IPS DF 4.7 (cell line): ENCODE measurements around the gene RALA.
A peak's percentile ranks its signal among the peaks of the same experiment; 100 is the strongest.

ENCODE experiments used
- DNase-seq: peaks from one replicate; pipeline ENCODE4 v3.0.0-alpha.2; 2013; ENCODE audit warnings: low spot score; ENCODE audit errors: extremely low read depth

Gene RALA, protein sequence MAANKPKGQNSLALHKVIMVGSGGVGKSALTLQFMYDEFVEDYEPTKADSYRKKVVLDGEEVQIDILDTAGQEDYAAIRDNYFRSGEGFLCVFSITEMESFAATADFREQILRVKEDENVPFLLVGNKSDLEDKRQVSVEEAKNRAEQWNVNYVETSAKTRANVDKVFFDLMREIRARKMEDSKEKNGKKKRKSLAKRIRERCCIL

DNA sequence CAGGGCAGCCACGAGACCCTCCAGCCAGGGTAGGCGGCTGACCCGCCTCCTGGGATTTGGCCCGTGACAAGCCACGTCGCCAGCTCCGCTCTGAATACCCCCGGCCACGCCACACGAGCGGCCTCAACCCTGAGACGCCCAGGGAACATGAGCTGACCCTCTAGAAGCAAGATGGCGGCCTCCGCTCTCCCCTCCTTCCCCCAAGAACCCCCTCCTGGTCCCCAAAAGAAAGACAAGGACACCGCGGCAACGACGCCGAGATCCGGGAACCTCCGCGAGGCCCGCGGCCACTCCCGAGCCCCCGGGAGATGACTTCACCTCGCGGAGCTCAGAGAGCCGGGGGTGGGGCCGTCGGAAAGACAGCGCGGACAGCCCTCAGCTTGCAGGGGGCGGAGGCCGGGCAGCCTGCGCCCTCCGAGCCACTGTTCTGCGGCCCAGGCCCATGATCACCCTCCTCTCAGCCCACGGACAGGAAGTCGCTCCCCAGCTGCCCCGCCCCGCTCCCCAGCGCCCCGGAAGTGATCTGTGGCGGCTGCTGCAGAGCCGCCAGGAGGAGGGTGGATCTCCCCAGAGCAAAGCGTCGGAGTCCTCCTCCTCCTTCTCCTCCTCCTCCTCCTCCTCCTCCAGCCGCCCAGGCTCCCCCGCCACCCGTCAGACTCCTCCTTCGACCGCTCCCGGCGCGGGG lies at the start of gene RALA:
Gene RALA, plus strand, starts transcription at position 526 of the 685 bp plus-strand sequence. CDS start 63,096 bp downstream, outside the sequence.
- DNase-seq: peak; percentile 19

DNA sequence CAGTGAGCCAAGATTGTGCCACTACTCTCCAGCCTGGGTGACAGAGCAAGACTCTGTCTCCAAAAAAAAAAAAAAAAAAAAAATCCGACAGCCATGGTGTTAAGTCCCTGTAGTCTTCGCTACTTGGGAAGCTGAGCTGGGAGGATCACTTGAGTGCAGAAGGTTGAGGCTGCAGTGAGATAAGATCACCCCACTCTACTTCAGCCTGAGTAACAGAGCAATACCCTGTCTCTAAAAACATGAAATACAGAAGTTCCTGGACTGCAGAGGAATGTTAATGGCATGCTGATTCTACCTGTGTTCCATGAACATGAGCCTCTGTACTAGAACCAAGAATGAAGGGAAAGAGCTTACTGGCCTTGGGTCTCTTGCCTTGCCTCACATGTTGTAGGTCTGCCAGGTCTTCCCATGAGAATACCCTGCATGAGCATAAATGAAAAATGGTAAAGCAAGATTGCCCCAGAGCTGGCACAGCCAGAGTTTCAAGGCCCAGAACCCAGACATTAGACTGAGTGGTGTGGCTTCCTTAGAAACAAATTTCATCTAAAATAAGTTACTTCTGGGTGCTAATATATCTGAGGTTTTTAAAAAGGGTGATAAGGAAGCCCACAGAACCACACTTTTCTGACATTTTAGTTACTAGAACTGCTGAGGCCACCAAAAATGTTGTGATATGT lies 48.6 kb upstream of the RALA start:
- DNase-seq: no peak

DNA sequence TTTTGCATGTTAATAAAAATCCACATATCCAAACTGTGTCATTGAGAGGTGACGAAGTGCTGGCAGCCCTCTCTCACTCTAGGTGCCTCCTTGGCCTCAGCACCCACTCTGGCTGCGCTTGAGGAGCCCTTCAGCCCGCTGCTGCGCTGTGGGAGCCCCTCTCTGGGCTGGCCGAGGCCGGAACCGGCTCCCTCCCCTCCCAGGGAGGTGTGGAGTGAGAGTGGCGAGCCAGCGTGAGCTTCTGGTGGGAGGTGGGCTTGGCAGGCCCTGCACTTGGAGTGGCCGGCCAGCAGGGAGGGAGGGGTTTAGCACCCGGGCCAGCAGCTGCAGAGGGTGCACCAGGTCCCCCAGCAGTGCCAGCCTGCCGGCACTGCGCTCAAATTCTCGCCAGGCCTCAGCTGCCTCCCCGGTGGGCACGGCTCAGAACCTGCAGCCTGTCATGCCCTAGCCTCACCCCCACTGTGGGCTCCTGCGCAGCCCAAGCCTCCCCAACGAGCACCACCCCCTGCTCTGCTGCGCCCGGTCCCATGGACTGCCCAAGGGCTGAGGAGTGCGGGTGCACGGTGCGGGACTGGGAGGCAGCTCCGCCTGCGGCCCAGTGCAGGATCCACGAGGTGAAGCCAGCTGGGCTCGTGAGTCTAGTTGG lies 46.0 kb upstream of the RALA start:
- DNase-seq: no peak

DNA sequence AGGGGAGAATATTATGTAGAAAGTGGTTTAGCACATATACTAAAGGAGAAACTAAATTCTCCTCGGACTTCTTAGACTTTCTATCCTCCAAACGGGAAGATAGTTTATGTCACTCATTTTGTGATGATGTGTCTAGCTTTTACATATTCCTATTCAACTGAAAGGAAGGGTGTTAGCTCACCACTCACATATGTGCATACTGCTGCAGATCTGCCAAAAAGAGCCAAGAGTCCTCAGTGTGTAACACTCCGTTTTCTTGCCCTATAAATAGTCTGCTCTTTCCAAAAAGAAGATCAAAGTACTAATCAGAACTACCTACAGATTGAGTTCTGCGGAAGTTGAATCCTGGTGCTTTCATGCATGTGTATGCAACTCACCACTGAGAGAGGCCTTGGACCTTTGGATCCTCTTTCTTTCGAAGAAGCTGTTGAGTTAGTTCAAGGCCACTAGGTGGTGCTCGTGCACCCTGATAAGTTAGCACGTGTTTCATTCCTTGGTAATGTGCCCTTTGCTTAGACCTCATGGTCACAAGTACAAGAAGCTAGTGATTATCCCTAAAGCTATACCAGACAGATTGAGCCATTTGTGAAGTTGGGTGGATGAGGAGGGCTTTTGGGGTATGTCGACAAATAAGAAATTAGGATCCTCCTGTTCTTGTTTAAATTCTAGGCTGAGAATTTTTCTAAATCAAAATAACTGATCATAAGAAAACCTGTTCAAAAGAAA lies 43.1 kb upstream of the RALA start:
- peak; percentile 94 for DNase-seq

DNA sequence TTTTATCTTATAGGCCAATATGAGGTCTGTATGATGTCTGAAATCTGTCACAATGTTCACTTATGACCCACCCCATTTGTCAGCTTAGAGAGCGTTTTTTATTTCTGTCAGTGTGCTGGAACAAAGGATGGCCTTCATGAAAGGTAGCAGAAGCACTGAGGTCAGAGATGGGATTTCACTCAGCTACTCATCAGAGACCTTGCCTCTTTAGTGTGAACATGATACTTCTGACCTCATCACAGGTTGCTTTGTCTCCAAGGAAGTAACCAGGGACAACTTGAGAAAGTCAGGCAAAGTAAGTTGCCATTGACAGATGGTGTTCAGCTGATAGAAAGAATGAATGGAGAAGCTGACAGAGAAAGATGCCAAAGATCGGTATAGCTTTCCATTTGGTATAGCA lies 40.8 kb upstream of the RALA start:
- no peak for DNase-seq

DNA sequence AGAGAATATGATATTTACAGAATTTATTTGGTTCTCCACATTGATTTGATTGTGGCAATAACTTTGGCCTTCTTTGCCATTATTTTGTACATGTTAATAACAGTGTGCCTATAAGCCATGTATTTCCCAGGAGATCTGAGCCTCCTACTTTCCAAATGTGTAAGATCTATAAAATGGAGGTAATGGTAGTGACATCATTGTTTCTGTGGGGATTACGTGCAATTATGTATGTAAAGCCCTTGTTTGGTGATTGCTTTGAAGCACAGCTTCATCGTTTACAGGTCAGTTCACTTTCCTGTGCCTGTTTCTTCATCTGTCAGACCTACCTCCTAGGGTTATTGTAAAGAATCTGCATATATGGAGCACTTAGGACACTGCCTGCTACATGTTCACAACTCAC lies 39.8 kb upstream of the RALA start:
- no peak for DNase-seq

DNA sequence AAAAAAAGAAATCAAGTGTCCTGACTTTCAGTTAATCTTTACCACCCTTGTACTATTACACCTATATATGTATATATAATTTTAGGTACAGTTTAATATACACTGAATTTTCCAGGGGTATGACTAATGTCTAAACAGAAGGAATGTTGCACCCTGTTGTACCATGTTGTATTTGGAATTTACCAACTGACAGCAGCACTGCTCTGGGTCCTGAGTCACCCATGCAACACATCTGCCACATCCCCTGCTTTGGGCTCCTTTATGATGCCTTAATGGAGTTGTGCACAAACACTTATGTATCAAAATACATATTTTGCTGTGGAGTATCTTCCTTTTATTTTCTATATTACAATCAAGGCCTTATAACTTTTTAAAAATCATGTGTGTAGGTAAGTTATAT lies 36.0 kb upstream of the RALA start:
- no peak for DNase-seq

DNA sequence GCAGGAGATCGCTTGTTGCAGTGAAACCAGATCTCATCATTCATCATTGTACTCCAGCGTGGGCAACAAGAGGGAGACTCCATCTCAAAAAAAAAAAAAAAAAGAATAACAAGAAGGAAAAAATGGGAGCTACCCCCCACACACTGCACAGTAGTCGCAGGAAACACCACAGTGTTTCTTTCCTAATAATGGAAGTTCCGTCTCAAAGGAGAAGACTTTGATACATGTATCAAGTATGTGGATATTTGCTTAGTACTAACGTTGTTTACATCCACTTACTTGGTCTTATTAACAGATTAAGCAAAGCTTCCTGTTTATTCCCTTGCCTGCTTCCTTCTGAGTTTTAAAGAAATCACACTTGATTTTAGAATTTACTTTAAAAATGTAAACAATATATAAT lies 35.0 kb upstream of the RALA start:
- DNase-seq: no peak

DNA sequence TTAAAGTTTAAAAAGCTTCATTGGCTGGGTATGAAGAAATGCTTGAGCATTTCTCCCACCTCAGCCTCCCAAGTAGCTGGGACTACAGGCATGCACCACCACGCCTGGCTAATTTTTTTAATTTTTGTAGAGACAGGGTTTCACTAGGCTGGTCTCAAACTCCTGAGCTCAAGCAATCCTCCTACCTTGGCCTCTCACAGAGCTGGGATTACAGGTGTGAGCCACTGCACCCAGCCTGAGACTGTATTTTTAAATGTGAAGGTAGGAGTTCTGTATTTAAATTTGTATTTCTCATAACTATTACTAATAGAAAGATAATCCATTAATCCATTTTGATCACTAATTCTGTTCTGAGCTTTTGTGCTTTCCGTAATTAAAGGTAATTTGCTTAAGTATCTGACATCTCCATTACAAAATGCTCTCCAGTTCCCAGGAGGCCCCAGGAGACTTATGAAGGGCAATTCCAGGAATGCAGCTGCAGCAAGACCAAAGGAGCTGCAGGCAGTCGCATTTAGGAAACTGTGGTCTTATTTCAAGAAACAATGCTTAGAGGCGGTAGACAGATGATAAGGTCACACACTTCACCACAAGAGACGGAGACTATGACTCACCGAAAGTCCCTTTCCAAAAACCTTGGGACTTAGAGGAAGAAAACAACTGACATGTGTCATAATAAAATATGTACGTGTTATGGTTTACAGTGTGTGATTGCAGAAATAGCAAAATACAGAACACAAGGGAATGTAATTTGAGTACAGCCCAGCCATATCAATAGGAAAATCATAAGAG lies 33.9 kb upstream of the RALA start:
- no peak for DNase-seq

DNA sequence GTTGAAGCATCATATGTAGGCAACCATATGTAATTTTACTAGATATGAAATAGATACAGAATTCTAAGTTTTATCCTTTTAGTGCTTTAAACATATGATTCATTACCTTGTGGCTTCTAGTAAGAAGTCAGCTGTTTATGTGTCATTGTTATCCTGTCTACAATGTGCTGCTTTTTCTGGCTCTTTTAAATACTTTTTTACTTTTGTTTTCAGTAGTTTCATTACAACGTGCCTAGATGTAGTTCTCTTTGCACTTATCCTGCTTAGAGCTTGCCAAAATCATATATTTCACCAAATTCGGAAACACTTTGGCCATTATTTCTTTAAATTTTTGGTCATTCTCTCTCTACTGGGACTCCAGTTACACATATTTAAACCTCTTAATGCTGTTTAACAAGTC lies 30.8 kb upstream of the RALA start:
- no peak for DNase-seq

DNA sequence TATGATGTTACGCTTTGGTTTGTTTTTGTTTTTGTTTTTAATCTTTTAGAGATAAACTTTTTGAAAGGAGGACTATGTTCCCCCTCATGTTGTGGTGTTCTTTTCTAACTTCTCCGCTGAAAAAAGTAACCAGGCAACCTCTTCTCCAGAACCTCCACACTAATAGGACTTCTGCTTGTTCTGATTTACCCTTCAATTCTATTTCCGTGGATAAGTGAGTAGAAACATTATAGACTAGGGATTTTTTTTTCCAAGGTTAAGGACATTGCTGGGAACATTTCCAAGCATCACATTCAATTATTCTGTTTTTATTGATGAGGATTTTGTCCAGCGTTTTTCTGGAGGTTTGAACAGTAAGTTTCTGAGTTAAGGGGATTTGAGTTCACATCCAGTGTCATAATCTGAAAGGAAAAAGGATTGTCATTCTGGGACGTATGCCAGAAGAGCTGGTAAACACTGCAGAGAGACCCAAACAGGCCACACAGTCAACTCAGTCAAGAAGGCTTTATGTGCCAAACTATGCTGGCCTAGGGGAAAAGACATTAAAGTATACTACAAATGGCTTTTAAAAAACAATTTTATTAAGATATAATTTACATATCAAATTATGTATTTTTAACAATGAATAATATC lies 28.3 kb upstream of the RALA start:
- no peak for DNase-seq

DNA sequence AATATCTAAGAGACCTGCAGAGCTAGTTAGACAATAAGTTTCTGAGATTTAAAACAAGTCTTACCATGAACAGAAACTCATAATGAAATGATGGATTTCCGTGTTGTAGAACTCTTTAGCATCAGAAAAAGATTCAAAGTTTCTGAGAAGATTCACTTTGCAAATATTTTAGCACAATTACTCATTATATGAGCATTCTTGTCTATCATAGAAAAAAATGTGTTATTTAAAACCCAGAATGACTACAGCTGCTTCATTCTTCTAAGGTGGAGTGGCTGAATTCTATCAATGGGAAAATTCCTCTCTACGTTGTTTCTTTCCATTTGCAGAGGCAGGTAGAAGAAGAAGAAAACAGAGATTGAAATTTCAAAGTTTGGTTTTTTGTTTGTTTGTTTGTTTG lies 21.0 kb upstream of the RALA start:
- DNase-seq: no peak

DNA sequence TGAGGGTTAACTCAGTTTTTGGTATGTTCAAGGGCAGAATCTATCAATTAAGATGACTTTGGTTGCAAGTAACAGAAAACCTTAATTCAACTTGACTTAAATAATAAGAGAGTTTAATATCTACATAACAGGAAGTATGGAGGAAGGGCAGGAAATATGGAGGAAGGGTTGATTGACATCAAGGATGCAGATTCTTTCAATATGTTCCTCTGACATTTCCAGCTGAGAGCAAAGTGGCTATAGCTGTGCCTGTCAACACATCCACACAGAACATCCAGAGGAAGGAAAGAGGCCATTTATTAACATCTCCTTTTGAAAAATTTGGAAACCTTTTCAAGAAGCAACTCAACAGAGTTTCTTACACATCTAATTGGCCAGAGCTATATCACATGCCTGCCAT lies 19.4 kb upstream of the RALA start:
- no peak for DNase-seq

DNA sequence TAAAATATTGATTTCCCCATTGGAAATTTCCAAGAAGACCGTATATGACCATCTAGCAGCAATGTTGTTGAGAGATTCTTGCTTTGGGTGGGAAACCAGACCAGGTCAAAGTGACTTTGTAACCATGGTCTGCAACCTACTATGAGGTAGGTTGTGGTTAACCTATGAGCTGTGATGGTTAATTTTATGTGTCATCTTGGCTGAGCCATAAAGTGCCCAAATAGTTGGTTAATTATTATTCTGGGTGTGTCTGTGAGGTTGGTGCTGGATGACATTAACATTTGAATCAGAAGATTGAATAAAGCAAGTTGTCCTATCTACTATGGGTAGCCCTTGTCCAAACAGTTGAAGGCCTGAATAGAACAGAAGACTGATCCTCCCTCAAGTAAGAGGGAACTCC lies 18.3 kb upstream of the RALA start:
- DNase-seq: no peak

DNA sequence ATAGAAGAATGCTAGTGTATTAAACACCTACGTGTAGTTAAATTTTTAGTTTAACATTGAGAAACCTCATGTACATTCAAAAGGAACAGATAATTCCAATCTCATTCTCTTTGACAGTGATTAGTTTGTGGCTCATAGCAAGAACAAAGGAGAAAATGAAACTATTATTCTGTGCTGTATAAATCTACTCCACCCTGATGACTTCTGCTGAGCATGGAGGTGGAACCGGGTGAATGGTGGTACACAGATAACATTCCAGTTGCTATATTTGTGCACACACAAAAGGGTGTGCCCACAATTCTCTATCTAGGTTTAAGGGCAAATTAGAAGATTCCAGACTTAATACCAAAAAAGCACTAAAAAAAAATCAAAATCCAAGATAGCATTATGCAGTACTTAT lies 17.0 kb upstream of the RALA start:
- DNase-seq: no peak

DNA sequence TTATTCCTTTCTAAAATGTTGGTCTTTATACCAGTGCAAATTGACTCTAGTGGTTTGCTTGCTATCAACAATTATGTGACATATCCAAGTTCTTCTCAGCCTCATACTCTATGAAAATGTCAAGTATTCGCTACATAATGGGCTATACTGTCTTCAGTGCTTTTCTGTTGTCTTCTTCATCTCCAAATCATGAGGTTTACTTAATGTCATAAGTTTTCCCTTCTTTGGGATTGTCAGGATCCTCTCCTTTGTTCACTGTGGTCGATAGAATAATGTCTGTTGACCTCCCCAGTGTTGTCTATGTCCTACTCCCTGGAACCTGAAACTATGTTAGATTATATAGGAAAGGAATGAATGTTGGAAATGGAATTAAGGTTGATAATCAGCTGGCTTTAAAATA lies 16.4 kb upstream of the RALA start:
- no peak for DNase-seq

DNA sequence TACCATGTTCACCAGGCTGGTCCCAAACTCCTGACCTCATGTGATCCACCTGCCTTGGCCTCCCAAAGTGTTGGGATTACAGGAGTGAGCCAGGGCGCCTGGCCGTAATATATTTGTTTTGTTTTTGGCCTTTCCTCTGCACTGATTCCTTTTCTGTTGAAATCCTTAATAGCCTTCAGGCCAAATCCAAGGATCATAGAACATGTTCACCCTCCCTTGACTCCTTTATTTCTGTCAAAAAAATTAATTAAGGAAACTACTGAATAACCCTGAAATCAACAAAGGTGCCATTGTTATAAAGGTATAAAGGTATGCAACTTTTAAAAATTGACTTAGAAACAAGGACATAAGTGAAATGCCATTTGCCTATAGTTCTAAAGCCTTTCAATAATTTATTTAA lies 15.5 kb upstream of the RALA start:
- no peak for DNase-seq

DNA sequence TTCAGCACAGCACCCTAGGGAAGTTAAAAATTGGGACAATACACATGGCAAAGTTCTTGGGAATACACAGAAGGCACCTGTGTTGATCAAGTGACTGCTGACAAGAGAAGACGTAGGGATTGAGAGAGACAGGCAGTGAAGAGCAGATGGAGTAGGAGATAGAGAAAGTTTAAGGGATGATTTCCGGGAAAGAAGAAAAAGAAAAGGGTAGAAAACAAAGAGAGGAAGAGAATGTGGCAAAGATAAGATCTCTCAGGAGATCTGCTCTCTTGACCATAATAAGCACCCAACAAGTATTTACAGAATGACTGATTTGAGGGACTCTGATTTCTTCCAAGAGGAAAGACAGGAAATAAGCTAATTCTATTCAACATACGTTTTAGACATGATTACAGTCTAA lies 15.1 kb upstream of the RALA start:
- DNase-seq: no peak

DNA sequence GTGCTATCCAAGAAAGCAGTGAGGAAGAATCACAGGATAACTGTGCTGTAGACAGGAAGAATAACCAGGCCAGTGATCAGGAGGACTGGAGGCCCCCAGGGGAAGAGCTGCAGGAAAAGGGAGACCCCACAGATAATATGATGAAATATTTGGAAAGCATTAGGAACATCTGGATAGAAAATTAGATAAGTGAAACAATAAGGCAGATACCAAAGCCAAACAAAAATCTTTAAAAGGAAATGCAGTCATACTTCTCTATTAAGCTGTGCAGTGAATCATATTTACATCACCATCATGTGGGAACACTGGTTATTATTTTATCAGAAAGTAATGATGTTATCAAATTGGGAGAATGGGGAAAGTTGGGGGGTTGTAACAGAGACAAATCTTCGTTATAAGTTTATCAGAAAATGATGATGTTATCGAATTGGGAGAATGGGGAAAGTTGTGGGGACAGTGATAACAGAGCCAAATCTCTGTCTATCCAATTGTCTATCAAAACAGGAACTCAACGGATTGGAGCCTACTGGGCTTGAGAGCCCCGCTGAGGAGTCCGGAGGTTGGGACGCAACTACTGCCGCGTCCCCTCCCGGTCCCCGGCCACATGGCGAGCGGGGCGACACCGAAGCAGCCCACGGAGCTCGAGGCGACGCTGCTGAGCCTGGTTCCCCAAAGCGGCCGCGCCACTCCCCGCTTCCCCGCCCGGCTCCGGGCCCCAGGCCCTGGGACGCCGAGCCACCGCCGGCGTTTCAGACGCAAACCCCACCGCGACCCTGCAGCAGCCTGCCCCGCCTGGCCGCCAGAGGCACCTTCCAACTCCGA lies 14.0 kb upstream of the RALA start:
- no peak for DNase-seq

DNA sequence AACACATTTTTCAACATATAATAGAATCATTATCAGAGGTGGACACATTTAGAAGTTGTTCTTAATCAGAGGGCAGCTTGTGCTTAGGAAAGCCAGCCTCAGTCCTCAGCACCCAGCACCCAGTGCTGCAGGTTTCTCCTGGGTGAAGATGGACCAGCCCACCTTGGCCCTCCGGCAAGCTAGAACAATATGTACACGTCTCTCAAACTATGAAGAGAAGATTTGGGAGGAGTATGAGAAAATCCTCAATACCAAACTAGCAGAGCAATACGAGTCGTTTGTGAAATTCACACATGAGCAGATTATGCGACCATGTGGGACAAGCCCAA lies 13.5 kb upstream of the RALA start:
- DNase-seq: no peak
